ENCODE results near the gene SEC16B.

Gene SEC16B

GRCh38 chr1:177907000-177907399, 62.9 kb downstream of the SEC16B start:
- no peak for TF ChIP-seq CTCF (IDR thresholded peaks at IDR 0.05; ENCODE audit: low read length)
- no peak for TF ChIP-seq EZH2 (IDR thresholded peaks at IDR 0.05; ENCODE audit: borderline replicate concordance, low read length)
- no peaks in the 10 kb centered on the region for H3F3A ChIP-seq (ENCODE audit: insufficient read depth, low read length)
- no peaks in the 10 kb centered on the region for H3K4me1 ChIP-seq (ENCODE audit: insufficient read depth, low read length, severe bottlenecking)
- no peak overlapping the region for H3K9ac ChIP-seq (ENCODE audit: low read length)
- no peaks in the 10 kb centered on the region for H3K9me2 ChIP-seq (ENCODE audit: low read depth, low read length)
- H3K9me3 ChIP-seq (ENCODE audit: low read length) = no peaks in the 10 kb centered on the region
- no peak overlapping the region for H2AFZ ChIP-seq (ENCODE audit: low read length)
- no peaks in the 10 kb centered on the region for H3K79me2 ChIP-seq (ENCODE audit: insufficient read depth, low read length)
- H3K27ac ChIP-seq (ENCODE audit: low read depth, low read length, poor library complexity, severe bottlenecking) = no peak overlapping the region
- H3K27me3 ChIP-seq (ENCODE audit: insufficient read depth, low read length) = no peaks in the 10 kb centered on the region
- H3K4me3 ChIP-seq (ENCODE audit: low read depth, low read length, poor library complexity, severe bottlenecking) = no peak overlapping the region
- H3K4me2 ChIP-seq (ENCODE audit: low read length) = no peak overlapping the region
- H3K36me3 ChIP-seq (ENCODE audit: insufficient read depth, low read length) = no peaks in the 10 kb centered on the region
- no peaks in the 10 kb centered on the region for H4K20me1 ChIP-seq (ENCODE audit: insufficient read depth, low read length)

- no peaks in the 10 kb centered on the region for H3K27me3 ChIP-seq (ENCODE audit: insufficient read depth, low read length)
- no peak overlapping the region for H3K9ac ChIP-seq (ENCODE audit: low read length)
- H3K36me3 ChIP-seq (ENCODE audit: insufficient read depth, low read length) = no peaks in the 10 kb centered on the region
- H3K4me3 ChIP-seq (ENCODE audit: low read depth, low read length, poor library complexity, severe bottlenecking) = no peak overlapping the region
- no peaks in the 10 kb centered on the region for H3K4me1 ChIP-seq (ENCODE audit: insufficient read depth, low read length, severe bottlenecking)
- H2AFZ ChIP-seq (ENCODE audit: low read length) = no peak overlapping the region
- no peaks in the 10 kb centered on the region for H4K20me1 ChIP-seq (ENCODE audit: insufficient read depth, low read length)
- H3K4me2 ChIP-seq (ENCODE audit: low read length) = no peak overlapping the region
- no peaks in the 10 kb centered on the region for H3K79me2 ChIP-seq (ENCODE audit: insufficient read depth, low read length)
- no peaks in the 10 kb centered on the region for H3K9me3 ChIP-seq (ENCODE audit: low read length)
- no peaks in the 10 kb centered on the region for H3K9me2 ChIP-seq (ENCODE audit: low read depth, low read length)
- H3F3A ChIP-seq (ENCODE audit: insufficient read depth, low read length) = no peaks in the 10 kb centered on the region
- TF ChIP-seq EZH2 (IDR thresholded peaks at IDR 0.05; ENCODE audit: borderline replicate concordance, low read length) (no peak), CTCF (IDR thresholded peaks at IDR 0.05; ENCODE audit: low read length) (no peak)
- H3K27ac ChIP-seq (ENCODE audit: low read depth, low read length, poor library complexity, severe bottlenecking) = no peak overlapping the region
These were observed 64.2 kb downstream of the SEC16B start for GRCh38 chr1:177905686-177906085.

GRCh38 chr1:177902266-177902665, 67.6 kb downstream of the SEC16B start:
- Histone ChIP-seq H3K4me1 (ENCODE audit: insufficient read depth, low read length, severe bottlenecking) (no peaks in the 10 kb centered on the region), H3K9me3 (ENCODE audit: low read length) (no peaks in the 10 kb centered on the region), H4K20me1 (ENCODE audit: insufficient read depth, low read length) (no peaks in the 10 kb centered on the region), H3K27me3 (ENCODE audit: insufficient read depth, low read length) (no peaks in the 10 kb centered on the region), H3K9ac (ENCODE audit: low read length) (no peak overlapping the region), H3K4me2 (ENCODE audit: low read length) (no peak overlapping the region), H3K36me3 (ENCODE audit: insufficient read depth, low read length) (no peaks in the 10 kb centered on the region), H3K9me2 (ENCODE audit: low read depth, low read length) (no peaks in the 10 kb centered on the region), H3K79me2 (ENCODE audit: insufficient read depth, low read length) (no peaks in the 10 kb centered on the region), H3K27ac (ENCODE audit: low read depth, low read length, poor library complexity, severe bottlenecking) (no peak overlapping the region), H3F3A (ENCODE audit: insufficient read depth, low read length) (no peaks in the 10 kb centered on the region), H3K4me3 (ENCODE audit: low read depth, low read length, poor library complexity, severe bottlenecking) (no peak overlapping the region), H2AFZ (ENCODE audit: low read length) (no peak overlapping the region)
- TF ChIP-seq CTCF (IDR thresholded peaks at IDR 0.05; ENCODE audit: low read length) (no peak), EZH2 (IDR thresholded peaks at IDR 0.05; ENCODE audit: borderline replicate concordance, low read length) (no peak)

Measured in OCI-LY1 (cell line).